ENCODE results near the gene AGBL4.

DNA sequence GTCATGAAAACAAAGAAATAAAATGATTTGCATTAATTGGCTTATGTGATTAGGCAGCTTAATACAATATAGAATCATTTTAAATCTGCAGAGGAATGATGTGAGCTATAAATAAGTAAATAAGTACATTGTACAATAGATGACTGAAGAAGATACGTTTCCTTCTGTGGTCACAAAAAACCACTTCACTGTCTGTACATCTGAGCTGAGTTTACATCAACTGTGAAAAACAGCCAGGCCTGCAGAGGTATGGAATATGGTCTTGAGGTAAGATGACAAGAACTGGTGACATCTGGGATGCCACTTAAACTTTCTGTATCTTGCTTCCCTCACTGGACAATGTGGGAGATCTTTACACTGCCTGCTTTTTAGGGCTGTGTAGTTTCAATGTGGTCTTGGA, 1117.0 kb downstream of the AGBL4 start:
- TF ChIP-seq, protein P1, sequence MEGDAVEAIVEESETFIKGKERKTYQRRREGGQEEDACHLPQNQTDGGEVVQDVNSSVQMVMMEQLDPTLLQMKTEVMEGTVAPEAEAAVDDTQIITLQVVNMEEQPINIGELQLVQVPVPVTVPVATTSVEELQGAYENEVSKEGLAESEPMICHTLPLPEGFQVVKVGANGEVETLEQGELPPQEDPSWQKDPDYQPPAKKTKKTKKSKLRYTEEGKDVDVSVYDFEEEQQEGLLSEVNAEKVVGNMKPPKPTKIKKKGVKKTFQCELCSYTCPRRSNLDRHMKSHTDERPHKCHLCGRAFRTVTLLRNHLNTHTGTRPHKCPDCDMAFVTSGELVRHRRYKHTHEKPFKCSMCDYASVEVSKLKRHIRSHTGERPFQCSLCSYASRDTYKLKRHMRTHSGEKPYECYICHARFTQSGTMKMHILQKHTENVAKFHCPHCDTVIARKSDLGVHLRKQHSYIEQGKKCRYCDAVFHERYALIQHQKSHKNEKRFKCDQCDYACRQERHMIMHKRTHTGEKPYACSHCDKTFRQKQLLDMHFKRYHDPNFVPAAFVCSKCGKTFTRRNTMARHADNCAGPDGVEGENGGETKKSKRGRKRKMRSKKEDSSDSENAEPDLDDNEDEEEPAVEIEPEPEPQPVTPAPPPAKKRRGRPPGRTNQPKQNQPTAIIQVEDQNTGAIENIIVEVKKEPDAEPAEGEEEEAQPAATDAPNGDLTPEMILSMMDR (conservative IDR thresholded peaks at IDR 0.05 in 1 of 2, IDR thresholded peaks at IDR 0.05 in 1 of 2; ENCODE audit: extremely low read depth in 1 of 2, insufficient read depth in 1 of 2, low read depth in 1 of 2, low read length in 2 of 2): no peak
- TF ChIP-seq EZH2 (IDR thresholded peaks at IDR 0.05; ENCODE audit: borderline replicate concordance, low read length): no peak

Data from mammary epithelial cell (primary cell).